Subcutaneous preadipocyte (primary cell): ENCODE results near the gene TXNDC16. TPM values are rescaled to one million over a fixed set of nuclear protein-coding genes. Genes with fewer than 3 reads are reported as not detected.

Experiments used
- total RNA-seq: library from RNA; depleted of rRNA; stranded (reverse); fragments of >200 nt; gene quantifications from 2 replicates; pipeline ENCODE4 v1.2.3, GENCODE V29; 2012

The TXNDC16 gene, protein sequence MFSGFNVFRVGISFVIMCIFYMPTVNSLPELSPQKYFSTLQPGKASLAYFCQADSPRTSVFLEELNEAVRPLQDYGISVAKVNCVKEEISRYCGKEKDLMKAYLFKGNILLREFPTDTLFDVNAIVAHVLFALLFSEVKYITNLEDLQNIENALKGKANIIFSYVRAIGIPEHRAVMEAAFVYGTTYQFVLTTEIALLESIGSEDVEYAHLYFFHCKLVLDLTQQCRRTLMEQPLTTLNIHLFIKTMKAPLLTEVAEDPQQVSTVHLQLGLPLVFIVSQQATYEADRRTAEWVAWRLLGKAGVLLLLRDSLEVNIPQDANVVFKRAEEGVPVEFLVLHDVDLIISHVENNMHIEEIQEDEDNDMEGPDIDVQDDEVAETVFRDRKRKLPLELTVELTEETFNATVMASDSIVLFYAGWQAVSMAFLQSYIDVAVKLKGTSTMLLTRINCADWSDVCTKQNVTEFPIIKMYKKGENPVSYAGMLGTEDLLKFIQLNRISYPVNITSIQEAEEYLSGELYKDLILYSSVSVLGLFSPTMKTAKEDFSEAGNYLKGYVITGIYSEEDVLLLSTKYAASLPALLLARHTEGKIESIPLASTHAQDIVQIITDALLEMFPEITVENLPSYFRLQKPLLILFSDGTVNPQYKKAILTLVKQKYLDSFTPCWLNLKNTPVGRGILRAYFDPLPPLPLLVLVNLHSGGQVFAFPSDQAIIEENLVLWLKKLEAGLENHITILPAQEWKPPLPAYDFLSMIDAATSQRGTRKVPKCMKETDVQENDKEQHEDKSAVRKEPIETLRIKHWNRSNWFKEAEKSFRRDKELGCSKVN
- 3.9 and 4.0 TPM in 2 replicates for total RNA-seq

DNA sequence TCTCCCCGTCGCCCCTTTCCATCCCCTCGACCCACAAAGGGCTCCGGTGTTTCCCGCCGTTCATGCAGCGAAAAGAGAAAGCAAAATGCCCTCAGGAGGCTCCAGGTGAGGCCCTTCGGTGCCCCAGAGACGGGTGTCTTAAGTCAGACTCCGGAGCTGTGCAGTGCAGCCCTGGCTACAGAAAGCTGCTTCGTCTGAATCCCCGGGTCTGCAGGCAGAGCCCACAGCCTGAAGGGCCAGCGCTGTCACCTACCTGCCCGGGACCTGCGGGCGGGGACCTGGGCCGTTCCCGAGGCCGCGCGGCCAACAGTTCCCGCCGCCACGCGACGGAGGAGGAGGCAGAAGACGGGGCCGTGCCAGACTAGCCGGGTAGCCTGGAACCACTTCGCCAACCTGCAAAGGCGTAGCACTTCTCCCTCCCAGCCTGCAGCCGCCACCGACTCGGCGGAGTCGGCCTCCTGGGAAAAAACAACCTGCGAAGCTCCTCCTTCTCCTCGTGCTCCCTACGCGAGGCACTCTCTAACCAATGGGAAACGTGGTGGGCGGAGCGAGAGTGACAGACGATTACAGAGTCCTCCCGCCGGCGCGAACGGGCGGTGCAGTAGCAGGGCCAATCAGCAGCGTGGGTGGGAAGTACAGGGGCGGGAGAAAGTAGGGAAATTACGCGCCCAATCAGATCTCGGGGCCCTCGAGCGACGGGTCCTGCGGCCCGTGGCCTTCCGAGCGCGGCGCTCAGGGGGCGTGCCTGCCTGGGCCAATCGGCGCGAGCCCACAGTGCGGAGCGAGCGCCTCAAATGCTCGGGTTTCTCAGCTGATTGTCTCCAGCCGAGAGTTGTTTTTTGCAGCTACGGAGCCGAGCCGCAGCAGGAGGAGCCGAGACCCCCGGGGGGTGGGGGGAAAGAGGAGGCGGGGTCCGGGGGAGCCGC, at the start of gene TXNDC16, which contains the start of gene GPR137C:
TXNDC16 (minus strand) TSS at position 443 of the 926 bp plus-strand sequence. CDS start 8,948 bp downstream, outside the sequence.
GPR137C (plus strand) TSS at position 774 of the 926 bp plus-strand sequence. CDS start 312 bp downstream, outside the sequence.

Other genes with a start within 250 kb of the TXNDC16 start
- 22.1 and 23.5 TPM in 2 replicates for gene PTGER2, start 238.2 kb downstream of the TXNDC16 start, total RNA-seq
- gene GPR137C, start 331 bp upstream of the TXNDC16 start, total RNA-seq: under 0.01 and 0.59 TPM in 2 replicates
- gene ERO1A, start 143.1 kb upstream of the TXNDC16 start, total RNA-seq: 71.7 and 87.6 TPM in 2 replicates
- 66.1 and 72.3 TPM in 2 replicates for gene PSMC6, start 154.7 kb upstream of the TXNDC16 start, total RNA-seq
- 23.1 and 25.2 TPM in 2 replicates for gene STYX, start 177.7 kb upstream of the TXNDC16 start, total RNA-seq
- gene GNPNAT1, start 239.1 kb upstream of the TXNDC16 start, total RNA-seq: 81.2 and 149 TPM in 2 replicates